Mucosa of stomach (tissue), 1 donor: ENCODE data around the gene TMEM161A.
"Not testable (repeated sequence)": the region's sequence is repeated elsewhere in the genome, so short reads cannot be mapped to it uniquely, and the experiment has no call there.

ENCODE experiments used
- H3K27me3 ChIP-seq: one replicate; pipeline ENCODE4 v1.7.0; 2013; ENCODE audit warnings: mild to moderate bottlenecking, low read length; ENCODE audit not compliant: control insufficient read depth, insufficient read depth
- H3K36me3 ChIP-seq: one replicate; pipeline ENCODE4 v1.7.0; 2013; ENCODE audit warnings: low read length; ENCODE audit not compliant: control insufficient read depth, insufficient read depth
- H3K4me1 ChIP-seq: one replicate; pipeline ENCODE4 v1.7.0; 2013; ENCODE audit warnings: mild to moderate bottlenecking, low read length; ENCODE audit not compliant: control insufficient read depth, insufficient read depth
- H3K4me3 ChIP-seq: one replicate; pipeline ENCODE4 v1.7.0; 2013; ENCODE audit warnings: low read length
- H3K9ac ChIP-seq: one replicate; pipeline ENCODE4 v1.7.0; 2013; ENCODE audit warnings: mild to moderate bottlenecking, low read length, moderate library complexity
- H3K9me3 ChIP-seq: one replicate; pipeline ENCODE4 v1.7.0; 2013; ENCODE audit warnings: mild to moderate bottlenecking, low read length, moderate library complexity; ENCODE audit not compliant: control insufficient read depth
- donor health status: Pancreatic carcinoma.

Gene TMEM161A

DNA sequence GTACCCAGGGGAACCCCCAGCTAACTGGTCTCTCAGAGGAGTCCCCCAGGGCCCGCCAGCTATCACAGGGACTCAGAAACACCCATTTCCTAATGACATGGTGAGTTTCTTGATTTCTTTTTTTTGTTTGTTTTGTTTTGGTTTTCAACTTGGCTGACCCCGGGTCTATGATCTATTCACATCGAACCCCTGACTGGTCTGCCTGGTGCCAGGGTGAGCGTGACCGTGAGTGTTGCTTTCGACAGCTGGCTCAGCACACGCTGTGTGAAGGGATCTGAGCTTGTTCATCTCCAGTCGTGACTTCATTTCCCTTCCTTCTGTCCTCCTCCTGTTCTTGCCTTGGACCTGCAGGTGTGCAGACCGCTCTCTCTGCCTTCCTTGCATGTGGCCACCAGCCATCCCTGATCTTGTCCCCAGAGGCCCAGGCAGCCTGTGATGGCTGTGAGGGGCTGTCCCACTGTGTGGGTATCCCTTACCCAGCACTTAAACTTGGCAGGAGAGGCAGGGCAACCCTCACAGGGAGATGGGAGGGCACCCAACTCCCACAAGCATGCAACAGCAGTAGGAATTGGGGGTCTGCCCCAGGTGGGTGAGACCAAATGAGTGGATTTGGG, 26.2 kb downstream of the TMEM161A start:
- Histone ChIP-seq H3K4me1 (peaks cover 6% of the 10 kb centered on the region), H3K9me3 (no peaks in the 10 kb centered on the region), H3K9ac (no peak overlapping the region), H3K27me3 (peaks cover 14% of the 10 kb centered on the region), H3K36me3 (no peaks in the 10 kb centered on the region), H3K4me3 (no peak overlapping the region)

- Histone ChIP-seq H3K4me1 (peaks cover 6% of the 10 kb centered on the region), H3K36me3 (no peaks in the 10 kb centered on the region), H3K27me3 (peaks cover 14% of the 10 kb centered on the region), H3K9ac (no peak overlapping the region), H3K4me3 (no peak overlapping the region), H3K9me3 (no peaks in the 10 kb centered on the region)
These were observed 27.0 kb downstream of the TMEM161A start for GRCh38 chr19:19111136-19111835.

DNA sequence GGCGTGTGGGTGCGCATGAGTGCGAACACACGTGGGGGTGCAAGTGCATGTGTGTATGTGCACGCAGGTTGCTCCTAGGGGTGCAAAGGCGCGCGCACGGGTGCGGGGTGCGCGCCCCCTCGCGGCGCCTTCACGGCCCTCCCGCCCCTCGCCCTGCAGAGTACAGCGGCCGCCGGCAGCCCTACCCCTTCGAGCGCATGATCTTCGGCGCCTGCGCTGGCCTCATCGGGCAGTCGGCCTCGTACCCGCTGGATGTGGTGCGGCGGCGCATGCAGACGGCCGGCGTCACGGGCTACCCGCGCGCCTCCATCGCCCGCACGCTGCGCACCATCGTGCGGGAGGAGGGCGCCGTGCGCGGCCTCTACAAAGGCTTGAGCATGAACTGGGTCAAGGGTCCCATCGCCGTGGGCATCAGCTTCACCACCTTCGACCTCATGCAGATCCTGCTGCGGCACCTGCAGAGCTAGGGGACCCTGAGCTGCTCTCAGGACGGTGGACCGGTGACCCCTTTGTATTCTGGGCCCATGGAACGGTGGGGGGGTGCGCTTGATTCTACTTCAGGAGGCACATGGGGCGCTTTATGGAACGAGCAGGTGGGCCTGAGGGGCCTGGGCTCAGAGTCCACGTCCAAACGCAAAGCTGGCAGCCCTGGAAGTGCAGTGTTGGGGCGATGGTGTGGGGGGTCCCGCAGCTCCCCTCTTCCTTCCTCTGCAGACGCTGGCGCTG, 27.7 kb downstream of the TMEM161A start:
- Histone ChIP-seq H3K9me3 (no peaks in the 10 kb centered on the region), H3K4me1 (peaks cover 13% of the 10 kb centered on the region), H3K27me3 (peaks cover 14% of the 10 kb centered on the region), H3K9ac (no peak overlapping the region), H3K4me3 (no peak overlapping the region), H3K36me3 (no peaks in the 10 kb centered on the region)

DNA sequence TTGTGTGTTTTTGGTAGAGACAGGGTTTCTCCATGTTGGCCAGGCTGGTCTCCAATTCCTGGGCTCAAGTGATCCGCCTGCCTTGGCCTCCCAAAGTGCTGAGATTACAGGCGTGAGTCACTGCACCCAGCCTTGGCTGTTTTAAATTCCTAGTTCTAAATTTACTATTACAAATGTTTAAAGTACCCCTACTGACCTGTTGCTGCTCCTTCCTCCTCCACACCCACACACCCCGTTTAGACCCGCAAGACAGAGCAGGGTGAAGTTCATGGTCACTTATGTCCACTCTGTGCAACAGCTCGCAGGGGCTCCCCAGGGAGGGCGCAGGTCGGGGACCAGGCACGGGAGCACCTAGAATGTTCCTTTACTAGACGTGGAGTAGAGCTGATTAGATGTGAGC, 28.7 kb downstream of the TMEM161A start:
- Histone ChIP-seq H3K9ac (no peak overlapping the region), H3K36me3 (no peaks in the 10 kb centered on the region), H3K4me3 (no peak overlapping the region), H3K9me3 (no peaks in the 10 kb centered on the region), H3K27me3 (peaks cover 14% of the 10 kb centered on the region), H3K4me1 (peaks cover 20% of the 10 kb centered on the region)

GRCh38 chr19:19107654-19108053, 30.6 kb downstream of the TMEM161A start:
- Histone ChIP-seq H3K36me3 (no peaks in the 10 kb centered on the region), H3K4me1 (peaks cover 20% of the 10 kb centered on the region), H3K4me3 (no peak overlapping the region), H3K9ac (no peak overlapping the region), H3K27me3 (peaks cover 14% of the 10 kb centered on the region), H3K9me3 (no peaks in the 10 kb centered on the region)

GRCh38 chr19:19106938-19107337, 31.3 kb downstream of the TMEM161A start:
- Histone ChIP-seq H3K4me1 (peaks cover 20% of the 10 kb centered on the region), H3K27me3 (peaks cover 14% of the 10 kb centered on the region)
- not testable (repeated sequence) for H3K4me3 ChIP-seq, H3K9ac ChIP-seq, H3K9me3 ChIP-seq, H3K36me3 ChIP-seq

DNA sequence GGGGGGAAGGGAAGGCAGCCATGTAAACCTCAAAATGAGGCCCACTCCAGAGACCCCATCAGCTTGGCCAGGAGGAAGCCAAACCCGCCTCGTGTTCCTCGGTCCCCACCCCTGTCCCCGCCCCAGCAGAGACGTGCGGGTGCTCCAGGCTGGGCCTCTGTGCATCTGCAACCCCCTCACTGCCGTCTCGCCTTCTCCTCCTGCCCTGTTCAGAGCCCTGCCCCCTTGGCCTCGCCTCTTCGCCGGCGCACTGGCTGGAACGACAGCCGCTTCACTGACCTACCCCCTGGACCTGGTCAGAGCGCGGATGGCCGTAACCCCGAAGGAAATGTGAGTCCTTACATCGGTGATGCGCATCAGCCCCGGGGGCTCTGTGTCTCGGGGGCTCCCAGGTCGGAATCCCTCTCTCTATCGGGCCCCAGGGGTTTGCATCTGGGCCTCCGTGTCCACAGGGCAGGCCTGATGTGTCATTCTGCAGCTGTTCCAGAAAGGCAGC, 32.2 kb downstream of the TMEM161A start:
- H3K36me3 ChIP-seq = no peaks in the 10 kb centered on the region
- no peaks in the 10 kb centered on the region for H3K9me3 ChIP-seq
- H3K27me3 ChIP-seq = peaks cover 9% of the 10 kb centered on the region
- H3K4me1 ChIP-seq = peaks cover 20% of the 10 kb centered on the region
- peak overlapping the region; percentile 31 for H3K9ac ChIP-seq
- H3K4me3 ChIP-seq = peak overlapping the region; percentile 8

- Histone ChIP-seq H3K9me3 (no peaks in the 10 kb centered on the region), H3K9ac (peak overlapping the region; percentile 31), H3K36me3 (no peaks in the 10 kb centered on the region), H3K4me1 (peaks cover 15% of the 10 kb centered on the region), H3K27me3 (peaks cover 3% of the 10 kb centered on the region), H3K4me3 (peak overlapping the region; percentile 8)
These were observed 32.8 kb downstream of the TMEM161A start for GRCh38 chr19:19105365-19106055.

DNA sequence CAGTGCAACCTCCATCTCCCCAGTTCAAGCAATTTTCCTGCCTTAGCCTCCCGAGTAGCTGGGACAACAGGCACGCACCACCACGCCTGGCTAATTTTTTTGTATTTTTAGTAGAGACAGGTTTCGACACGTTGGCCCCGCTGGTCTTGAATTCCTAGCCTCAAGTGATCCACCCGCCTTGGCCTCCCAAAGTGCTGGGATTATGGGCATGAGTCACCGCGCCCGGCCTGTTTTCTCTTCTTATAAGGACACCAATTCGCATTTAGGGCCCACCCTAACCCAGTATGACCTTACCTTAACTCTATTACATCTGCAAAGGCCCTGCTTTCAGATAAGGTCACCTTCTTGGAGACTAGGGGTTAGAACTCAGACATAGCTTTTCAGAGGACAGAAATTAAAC, 35.1 kb downstream of the TMEM161A start:
- Histone ChIP-seq H3K4me1 (peaks cover 17% of the 10 kb centered on the region), H3K4me3 (no peak overlapping the region), H3K9me3 (no peaks in the 10 kb centered on the region), H3K36me3 (no peaks in the 10 kb centered on the region), H3K9ac (no peak overlapping the region), H3K27me3 (no peaks in the 10 kb centered on the region)

- not testable (repeated sequence) for H3K9me3 ChIP-seq, H3K4me3 ChIP-seq, H3K9ac ChIP-seq, H3K36me3 ChIP-seq, H3K27me3 ChIP-seq
- H3K4me1 ChIP-seq = peaks cover 17% of the 10 kb centered on the region
These were observed 35.7 kb downstream of the TMEM161A start for GRCh38 chr19:19102566-19102965.

DNA sequence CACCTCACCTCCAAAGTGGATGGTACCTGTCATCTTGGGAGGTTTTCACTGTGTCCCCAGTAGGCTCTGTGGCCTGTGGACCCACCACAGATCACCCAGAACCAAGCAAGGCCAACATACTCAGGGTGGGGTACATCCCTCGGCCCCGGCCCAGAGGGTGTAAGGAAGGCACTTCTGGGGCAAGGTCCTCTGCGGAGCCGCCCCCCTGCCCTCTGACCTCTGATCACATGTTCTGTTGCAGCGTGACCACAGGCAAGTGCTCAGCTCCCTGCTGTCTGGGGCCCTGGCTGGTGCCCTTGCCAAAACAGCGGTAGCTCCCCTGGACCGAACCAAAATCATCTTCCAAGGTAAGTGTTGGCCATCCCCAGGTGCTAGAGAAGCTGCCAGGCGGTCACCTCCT, 36.7 kb downstream of the TMEM161A start:
- Histone ChIP-seq H3K9ac (no peak overlapping the region), H3K27me3 (no peaks in the 10 kb centered on the region), H3K9me3 (no peaks in the 10 kb centered on the region), H3K36me3 (no peaks in the 10 kb centered on the region), H3K4me3 (no peak overlapping the region), H3K4me1 (peaks cover 17% of the 10 kb centered on the region)
